NCI-H146 (cell line): ENCODE data around the gene CROCC.

ENCODE experiments used
- DNase-seq: peaks from one replicate; lab custom pipeline; 2025; lab: John Stamatoyannopoulos, UW

Gene CROCC

GRCh38 chr1:16968372-16968771, 46.6 kb downstream of the CROCC start:
- no peak for DNase-seq

- DNase-seq: no peak
Measured at GRCh38 chr1:16969057-16969611, 47.4 kb downstream of the CROCC start.

- DNase-seq: no peak
Measured at GRCh38 chr1:16969651-16970050, 47.9 kb downstream of the CROCC start.

GRCh38 chr1:16970132-16970910, 48.6 kb downstream of the CROCC start:
- no peak for DNase-seq

GRCh38 chr1:16971341-16972188, 49.8 kb downstream of the CROCC start:
- peak; percentile 83 for DNase-seq

GRCh38 chr1:16972189-16972895, 50.6 kb downstream of the CROCC start:
- DNase-seq: no peak

- no peak for DNase-seq
Measured at GRCh38 chr1:16973215-16973614, 51.5 kb downstream of the CROCC start.

- no peak for DNase-seq
Measured at GRCh38 chr1:16975211-16975610, 53.5 kb downstream of the CROCC start.

- DNase-seq: no peak
Measured at GRCh38 chr1:16975838-16976237, 54.1 kb downstream of the CROCC start.

GRCh38 chr1:16976966-16977365, 55.2 kb downstream of the CROCC start:
- DNase-seq: no peak

GRCh38 chr1:16977377-16977776, 55.6 kb downstream of the CROCC start:
- DNase-seq: no peak

GRCh38 chr1:16978139-16978538, 56.4 kb downstream of the CROCC start:
- DNase-seq: no peak

- peak; percentile 71 for DNase-seq
Measured at GRCh38 chr1:16978567-16979474, 57.1 kb downstream of the CROCC start.

GRCh38 chr1:16979475-16980327, 58.0 kb downstream of the CROCC start:
- no peak for DNase-seq

GRCh38 chr1:16980473-16981268, 58.9 kb downstream of the CROCC start, which contains the start of gene MFAP2:
Gene MFAP2 (minus strand): TSS chr1:16980620. CDS start chr1:16978273, 2,347 bp downstream.
- DNase-seq: peak; percentile 17

GRCh38 chr1:16981269-16981849, 59.6 kb downstream of the CROCC start:
- no peak for DNase-seq

- no peak for DNase-seq
Measured at GRCh38 chr1:16982902-16983301, 61.2 kb downstream of the CROCC start.

GRCh38 chr1:16983649-16984048, 61.9 kb downstream of the CROCC start:
- DNase-seq: no peak

- no peak for DNase-seq
Measured at GRCh38 chr1:16984717-16985116, 63.0 kb downstream of the CROCC start.
